C4-2B (cell line): ENCODE results near the gene SIAH1.

Experiments
- ZFX ChIP-seq: fragments of 450-650 bp; IDR thresholded peaks from 2 replicates; pipeline ENCODE4 v1.6.1; 2017
- TF ChIP-seq, protein P1 (sequence below): fragments of 450-650 bp; conservative IDR thresholded peaks from 2 replicates; pipeline ENCODE4 v1.5.1; 2017; ENCODE audit warnings: mild to moderate bottlenecking

GRCh38 chr16:48384520-48385252, 527 bp downstream of the SIAH1 start:
- TF ChIP-seq, protein P1, sequence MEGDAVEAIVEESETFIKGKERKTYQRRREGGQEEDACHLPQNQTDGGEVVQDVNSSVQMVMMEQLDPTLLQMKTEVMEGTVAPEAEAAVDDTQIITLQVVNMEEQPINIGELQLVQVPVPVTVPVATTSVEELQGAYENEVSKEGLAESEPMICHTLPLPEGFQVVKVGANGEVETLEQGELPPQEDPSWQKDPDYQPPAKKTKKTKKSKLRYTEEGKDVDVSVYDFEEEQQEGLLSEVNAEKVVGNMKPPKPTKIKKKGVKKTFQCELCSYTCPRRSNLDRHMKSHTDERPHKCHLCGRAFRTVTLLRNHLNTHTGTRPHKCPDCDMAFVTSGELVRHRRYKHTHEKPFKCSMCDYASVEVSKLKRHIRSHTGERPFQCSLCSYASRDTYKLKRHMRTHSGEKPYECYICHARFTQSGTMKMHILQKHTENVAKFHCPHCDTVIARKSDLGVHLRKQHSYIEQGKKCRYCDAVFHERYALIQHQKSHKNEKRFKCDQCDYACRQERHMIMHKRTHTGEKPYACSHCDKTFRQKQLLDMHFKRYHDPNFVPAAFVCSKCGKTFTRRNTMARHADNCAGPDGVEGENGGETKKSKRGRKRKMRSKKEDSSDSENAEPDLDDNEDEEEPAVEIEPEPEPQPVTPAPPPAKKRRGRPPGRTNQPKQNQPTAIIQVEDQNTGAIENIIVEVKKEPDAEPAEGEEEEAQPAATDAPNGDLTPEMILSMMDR = no peak
- TF ChIP-seq ZFX = peak; percentile 54; the same call in 1 of the 2 replicates
